ENCODE measurements around the gene RPS14.

RPS14 gene

GRCh38 chr5:150409638-150410523 lies 39.7 kb downstream of the RPS14 start:
- no peak for TF ChIP-seq CTCF (IDR thresholded peaks at IDR 0.05; ENCODE audit: extremely low read depth, insufficient read depth, missing control alignments)
- peak; percentile 63 for DNase-seq (ENCODE audit: low spot score)
- in situ Hi-C loops (cut with MboI; ENCODE audit: low pct_unique_long_range_greater_than_20kb, low sequenced_read_pairs, unreplicated experiment), result no loop called here

GRCh38 chr5:150408231-150408943 lies 41.2 kb downstream of the RPS14 start:
- TF ChIP-seq CTCF (IDR thresholded peaks at IDR 0.05; ENCODE audit: extremely low read depth, insufficient read depth, missing control alignments), result no peak
- in situ Hi-C loops (cut with MboI; ENCODE audit: low pct_unique_long_range_greater_than_20kb, low sequenced_read_pairs, unreplicated experiment), result no loop called here
- no peak for DNase-seq (ENCODE audit: low spot score)

- in situ Hi-C loops (cut with MboI; ENCODE audit: low pct_unique_long_range_greater_than_20kb, low sequenced_read_pairs, unreplicated experiment), result no loop called here
- DNase-seq (ENCODE audit: low spot score), result no peak
- no peak for TF ChIP-seq CTCF (IDR thresholded peaks at IDR 0.05; ENCODE audit: extremely low read depth, insufficient read depth, missing control alignments)
Observed at GRCh38 chr5:150407096-150407720, 42.3 kb downstream of the RPS14 start.

DNA sequence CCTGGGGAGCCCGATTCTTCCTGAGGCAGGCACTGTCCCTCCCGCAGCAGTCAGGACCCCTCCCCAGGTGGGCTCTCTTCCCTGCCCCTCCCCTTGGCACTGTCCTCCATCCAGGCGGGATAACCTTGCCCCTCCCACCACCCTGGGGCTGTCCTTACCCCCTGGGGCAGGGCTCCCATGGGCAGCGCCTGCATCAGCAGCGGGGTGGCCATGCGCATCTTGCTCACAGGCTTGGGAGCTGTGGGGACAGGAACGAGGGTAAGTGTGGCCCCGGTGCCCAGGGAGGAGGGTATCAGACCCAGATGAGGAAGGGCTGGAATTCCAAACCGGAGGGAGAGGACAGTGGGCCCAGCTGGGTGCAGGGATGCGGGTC lies 42.8 kb downstream of the RPS14 start:
- no peak for DNase-seq (ENCODE audit: low spot score)
- in situ Hi-C loops (cut with MboI; ENCODE audit: low pct_unique_long_range_greater_than_20kb, low sequenced_read_pairs, unreplicated experiment), result no loop called here
- no peak for TF ChIP-seq CTCF (IDR thresholded peaks at IDR 0.05; ENCODE audit: extremely low read depth, insufficient read depth, missing control alignments)

DNA sequence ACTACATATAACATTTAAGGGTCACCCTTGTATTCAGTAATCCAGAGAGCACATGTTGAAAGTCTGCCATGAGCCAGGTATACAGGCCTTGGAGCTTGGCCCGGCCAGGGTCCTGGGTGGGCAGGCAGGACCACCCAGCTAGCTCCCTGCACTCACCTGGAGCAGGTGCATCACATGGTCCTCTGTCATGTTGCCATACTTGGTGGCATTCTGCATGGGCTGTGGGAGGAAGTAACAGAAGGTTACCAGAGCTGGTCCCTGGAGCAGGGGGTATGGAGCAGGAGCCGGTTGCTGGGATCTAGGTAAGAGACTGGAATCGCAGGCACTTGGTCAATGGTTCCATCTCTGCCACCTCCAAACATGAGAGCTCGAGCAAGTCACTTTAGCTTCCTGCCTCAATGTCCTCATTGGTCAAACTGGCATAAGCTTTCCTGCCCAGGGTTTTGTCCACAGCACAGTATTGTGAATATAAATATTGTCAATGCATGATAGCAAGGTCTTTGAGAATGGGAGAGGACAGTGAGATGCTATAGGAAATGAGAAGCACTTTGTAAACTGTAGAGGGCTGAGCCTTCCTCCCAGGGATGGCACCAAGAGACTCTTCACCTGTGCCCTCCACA lies 43.3 kb downstream of the RPS14 start:
- in situ Hi-C loops (cut with MboI; ENCODE audit: low pct_unique_long_range_greater_than_20kb, low sequenced_read_pairs, unreplicated experiment), result no loop called here
- DNase-seq (ENCODE audit: low spot score), result no peak
- no peak for TF ChIP-seq CTCF (IDR thresholded peaks at IDR 0.05; ENCODE audit: extremely low read depth, insufficient read depth, missing control alignments)

All from GM13977 (cell line).